HL-60 (cell line): ENCODE results near the gene PLD5.

Experiments
- CTCF ChIP-seq: IDR thresholded peaks from one replicate; pipeline ENCODE4 v1.5.1; 2011; ENCODE audit warnings: low read length, control low read depth, inconsistent platforms; ENCODE audit not compliant: insufficient read depth
- POLR2AphosphoS5 ChIP-seq: IDR thresholded peaks from 2 replicates; pipeline ENCODE4 v1.6.1; 2012; ENCODE audit warnings: low read depth

- no peak for TF ChIP-seq CTCF
- no peak for TF ChIP-seq POLR2AphosphoS5
Observed at GRCh38 chr1:242462867-242463266, 61.6 kb downstream of the PLD5 start.
